ENCODE results near the gene HSPBAP1.
A peak's percentile ranks its signal among the peaks of the same experiment; 100 is the strongest.

The HSPBAP1 gene

DNA sequence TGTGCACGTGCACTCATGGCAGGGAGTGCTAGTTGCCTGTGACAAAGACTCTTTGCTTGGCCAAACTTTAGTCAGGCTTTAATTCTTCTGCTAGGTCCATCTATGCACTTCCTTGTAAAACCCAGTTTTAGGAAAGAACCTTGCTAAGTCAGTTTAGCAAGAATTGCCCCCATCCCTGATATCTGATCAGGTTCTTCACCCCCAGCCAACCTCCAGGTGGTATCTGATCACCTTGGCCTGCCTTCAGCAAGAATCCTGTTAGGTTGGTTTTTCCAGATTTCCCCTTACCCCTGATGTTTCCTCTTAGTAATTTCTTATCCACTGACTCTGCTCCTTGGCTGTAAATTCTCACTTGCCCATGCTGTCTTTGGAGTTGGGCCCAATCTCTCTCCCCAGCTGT, 8.4 kb downstream of the HSPBAP1 start:
- TF ChIP-seq, protein P1, sequence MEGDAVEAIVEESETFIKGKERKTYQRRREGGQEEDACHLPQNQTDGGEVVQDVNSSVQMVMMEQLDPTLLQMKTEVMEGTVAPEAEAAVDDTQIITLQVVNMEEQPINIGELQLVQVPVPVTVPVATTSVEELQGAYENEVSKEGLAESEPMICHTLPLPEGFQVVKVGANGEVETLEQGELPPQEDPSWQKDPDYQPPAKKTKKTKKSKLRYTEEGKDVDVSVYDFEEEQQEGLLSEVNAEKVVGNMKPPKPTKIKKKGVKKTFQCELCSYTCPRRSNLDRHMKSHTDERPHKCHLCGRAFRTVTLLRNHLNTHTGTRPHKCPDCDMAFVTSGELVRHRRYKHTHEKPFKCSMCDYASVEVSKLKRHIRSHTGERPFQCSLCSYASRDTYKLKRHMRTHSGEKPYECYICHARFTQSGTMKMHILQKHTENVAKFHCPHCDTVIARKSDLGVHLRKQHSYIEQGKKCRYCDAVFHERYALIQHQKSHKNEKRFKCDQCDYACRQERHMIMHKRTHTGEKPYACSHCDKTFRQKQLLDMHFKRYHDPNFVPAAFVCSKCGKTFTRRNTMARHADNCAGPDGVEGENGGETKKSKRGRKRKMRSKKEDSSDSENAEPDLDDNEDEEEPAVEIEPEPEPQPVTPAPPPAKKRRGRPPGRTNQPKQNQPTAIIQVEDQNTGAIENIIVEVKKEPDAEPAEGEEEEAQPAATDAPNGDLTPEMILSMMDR (IDR thresholded peaks at IDR 0.05; ENCODE audit: extremely low read depth, missing control alignments) = no peak
- DNase-seq (ENCODE audit: low spot score) = no peak

DNA sequence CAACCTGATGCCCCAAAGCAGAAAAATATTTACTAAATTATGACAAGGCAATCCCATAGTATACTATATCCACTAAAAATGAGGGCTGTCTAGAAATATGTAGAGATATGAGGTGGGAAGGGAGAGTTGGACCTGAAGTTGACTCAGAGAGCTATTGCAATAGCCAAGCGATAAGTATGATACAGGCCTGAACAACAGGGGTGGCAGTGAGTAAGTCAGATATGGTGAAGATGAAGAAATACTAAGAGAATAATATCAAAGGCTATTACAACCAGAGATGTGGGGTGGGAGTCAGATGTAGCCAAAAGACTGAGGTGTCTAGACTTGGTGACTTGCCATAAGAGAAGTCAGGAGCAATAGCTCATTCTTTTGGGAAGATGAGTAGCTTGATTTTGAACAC, 9.2 kb downstream of the HSPBAP1 start:
- DNase-seq (ENCODE audit: low spot score) = no peak
- TF ChIP-seq, protein P1 (IDR thresholded peaks at IDR 0.05; ENCODE audit: extremely low read depth, missing control alignments) = no peak

DNA sequence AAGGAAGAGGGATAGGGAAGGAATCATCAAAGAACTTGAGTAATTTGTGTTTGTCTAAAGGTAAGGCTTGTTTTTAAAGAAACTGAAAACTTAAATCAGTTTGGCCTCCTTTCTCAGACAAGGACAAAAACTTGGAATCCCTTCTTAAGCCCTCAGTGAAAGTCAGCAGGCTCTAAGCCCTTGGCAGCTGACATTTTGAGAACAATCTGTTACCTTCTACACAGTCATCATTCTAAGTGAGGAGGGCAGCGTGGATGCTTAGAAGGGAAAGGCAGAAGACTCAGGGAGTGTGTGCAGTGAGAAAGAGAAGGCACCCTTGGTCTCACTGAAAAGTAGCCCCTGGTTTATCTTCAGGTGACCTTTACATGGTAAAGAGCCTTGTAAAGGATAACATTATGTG, 10.8 kb downstream of the HSPBAP1 start:
- DNase-seq (ENCODE audit: low spot score) = no peak
- TF ChIP-seq, protein P1 (IDR thresholded peaks at IDR 0.05; ENCODE audit: extremely low read depth, missing control alignments) = no peak

DNA sequence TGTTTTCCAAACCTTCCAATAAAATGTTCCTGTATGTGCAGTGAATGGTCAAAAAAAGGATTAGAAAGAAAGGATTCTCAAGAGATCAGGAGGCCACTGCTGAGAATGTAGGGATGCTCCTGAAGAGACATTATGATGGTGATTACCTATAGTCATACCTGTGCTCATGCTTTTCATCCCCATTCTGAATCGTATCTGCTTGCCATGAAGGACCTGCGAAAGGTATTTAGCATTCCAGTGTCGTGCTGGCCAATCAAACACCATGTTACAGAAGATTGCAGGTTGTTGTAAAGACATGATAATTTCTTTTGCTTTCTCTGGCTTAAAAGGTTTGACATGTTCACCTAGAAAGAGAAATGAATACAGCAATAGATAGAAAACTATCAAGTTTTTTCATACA, 16.1 kb downstream of the HSPBAP1 start:
- TF ChIP-seq, protein P1 (IDR thresholded peaks at IDR 0.05; ENCODE audit: extremely low read depth, missing control alignments) = no peak

DNA sequence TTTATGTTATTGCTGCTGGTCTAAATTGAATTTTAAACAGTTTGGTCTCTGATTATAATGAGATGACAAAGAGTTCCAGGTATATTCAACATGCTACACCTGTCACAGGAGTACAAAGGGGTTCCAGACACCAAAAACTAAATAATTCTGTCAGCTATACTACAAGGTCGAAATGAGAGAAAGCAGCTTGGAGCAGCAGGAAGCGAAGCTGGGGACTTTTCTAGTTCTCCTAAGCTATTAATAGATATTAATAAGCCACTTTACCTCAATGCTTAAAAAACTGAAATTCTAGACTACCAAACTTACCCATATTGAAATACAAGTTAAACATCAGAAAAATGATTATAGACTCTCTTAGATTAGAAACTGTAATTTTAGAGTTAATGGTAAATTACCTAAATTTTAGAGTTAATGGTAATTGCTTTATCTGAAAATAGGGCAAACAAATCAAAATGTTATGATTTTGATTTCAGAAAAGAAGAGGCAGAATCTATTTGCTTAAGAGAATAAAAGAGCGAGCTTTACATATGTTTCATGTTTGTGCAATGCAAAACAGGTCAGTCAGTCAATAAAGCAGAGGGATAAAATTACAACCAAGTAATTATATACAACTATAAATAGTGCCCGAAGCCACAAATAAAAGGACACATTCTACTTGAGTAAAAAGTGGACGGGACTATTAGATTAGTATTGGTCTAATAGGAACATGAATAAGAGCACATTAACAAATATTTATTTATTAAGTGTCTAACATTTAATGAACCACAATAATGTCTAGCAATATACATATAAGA, 16.8 kb downstream of the HSPBAP1 start:
- TF ChIP-seq, protein P1 (IDR thresholded peaks at IDR 0.05; ENCODE audit: extremely low read depth, missing control alignments) = no peak
- no peak for DNase-seq (ENCODE audit: low spot score)

More for the DNA sequence above, 16.1 kb downstream of the HSPBAP1 start:
- no peak for DNase-seq (ENCODE audit: low spot score)

DNA sequence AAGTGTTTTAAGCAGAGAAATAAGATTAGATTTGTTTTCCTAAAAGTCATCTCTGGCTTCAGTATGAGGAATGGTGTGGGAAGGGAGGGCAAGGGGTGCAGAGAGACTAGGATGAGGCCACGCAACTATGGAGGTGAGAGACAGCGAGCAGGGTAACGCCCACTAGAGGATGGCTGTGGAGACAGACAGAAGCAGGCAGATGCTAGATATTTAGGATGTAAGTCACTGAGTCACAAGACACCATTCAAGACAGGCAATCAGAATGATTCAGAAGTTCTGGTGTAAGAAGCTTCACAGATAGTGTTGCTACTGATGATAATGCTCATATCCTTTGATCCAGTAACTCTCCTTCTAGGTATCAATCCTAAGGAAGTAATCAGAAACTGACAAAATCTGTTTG, 19.1 kb downstream of the HSPBAP1 start:
- DNase-seq (ENCODE audit: low spot score) = peak; percentile 29
- TF ChIP-seq, protein P1 (IDR thresholded peaks at IDR 0.05; ENCODE audit: extremely low read depth, missing control alignments) = no peak

DNA sequence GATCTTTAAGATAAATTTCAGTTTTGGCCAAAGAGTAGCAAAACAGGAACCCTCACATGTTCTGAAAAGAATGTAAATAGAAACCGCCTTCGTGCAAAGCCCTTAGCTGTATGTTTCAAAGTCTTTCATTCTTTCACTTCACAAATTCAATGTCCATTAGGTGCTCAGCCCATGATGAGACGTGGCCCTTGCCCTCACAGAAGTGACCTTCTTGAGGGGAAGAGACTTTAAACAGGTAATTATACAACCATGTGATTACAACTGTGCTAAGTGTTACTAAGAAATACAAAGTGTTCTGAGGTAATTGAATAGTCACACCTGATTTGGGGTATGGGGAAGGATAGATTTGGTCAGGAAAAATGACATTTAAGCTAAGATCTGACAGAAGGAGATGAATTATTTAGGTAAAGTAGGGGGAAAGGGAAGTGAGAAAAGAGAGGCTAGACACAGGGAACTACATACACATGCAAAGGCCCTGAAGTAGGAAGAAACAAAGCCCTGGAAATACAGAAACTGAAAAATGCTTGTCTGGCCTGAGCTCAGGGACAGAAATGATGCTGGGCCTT, 19.6 kb downstream of the HSPBAP1 start:
- peak; percentile 57 for DNase-seq (ENCODE audit: low spot score)
- TF ChIP-seq, protein P1 (IDR thresholded peaks at IDR 0.05; ENCODE audit: extremely low read depth, missing control alignments) = no peak

Data from GM20000 (cell line).